Upper lobe of right lung (tissue), 1 donor: ENCODE data around the gene BTAF1. TPM values are rescaled to one million over a fixed set of nuclear protein-coding genes. Genes with fewer than 3 reads are reported as not detected.

Experiments
- ATAC-seq: fragments of 200-7000 bp; cut with Tn5 transposase; one replicate; pipeline ENCODE4 v1.9.1; 2020; ENCODE audit warnings: mild to moderate bottlenecking, moderate library complexity
- DNase-seq: peaks from one replicate; pipeline ENCODE4 v3.0.0-alpha.2; 2020
- H3K27ac ChIP-seq: fragments of 200-600 bp; one replicate; pipeline ENCODE4 v1.8.0; 2022
- H3K27me3 ChIP-seq: fragments of 200-600 bp; one replicate; pipeline ENCODE4 v1.8.0; 2022; ENCODE audit warnings: mild to moderate bottlenecking
- H3K36me3 ChIP-seq: fragments of 200-600 bp; one replicate; pipeline ENCODE4 v1.8.0; 2022
- H3K4me1 ChIP-seq: fragments of 200-600 bp; one replicate; pipeline ENCODE4 v1.8.0; 2022
- H3K4me3 ChIP-seq: fragments of 200-600 bp; one replicate; pipeline ENCODE4 v1.8.0; 2022; ENCODE audit warnings: mild to moderate bottlenecking
- H3K9me3 ChIP-seq: fragments of 200-600 bp; one replicate; pipeline ENCODE4 v1.8.0; 2022
- intact Hi-C: fragments of 100-400 bp; cut with DNase I; formaldehyde crosslinking; loops from one replicate; pipeline ENCODE4 v1.11.0; 2022
- total RNA-seq: library from RNA; stranded (reverse); fragmentation: NEBNext Ultra II Directional; extraction: Animal tissue kit (Norgen Biotek cat#: 25700); gene quantifications from one replicate; pipeline ENCODE4 v1.2.1, GENCODE V29; 2021
- TF ChIP-seq, protein P1 (sequence below): fragments of 200-600 bp; IDR thresholded peaks from one replicate; pipeline ENCODE4 v1.8.0; 2022; ENCODE audit warnings: antibody characterized with exemption
- donor health status: DM: no; HTN: yes; CAD: no; lungs with severe emphysema.

BTAF1 gene
- total RNA-seq, 1 donor from 2014 or later: 28.6 TPM

DNA sequence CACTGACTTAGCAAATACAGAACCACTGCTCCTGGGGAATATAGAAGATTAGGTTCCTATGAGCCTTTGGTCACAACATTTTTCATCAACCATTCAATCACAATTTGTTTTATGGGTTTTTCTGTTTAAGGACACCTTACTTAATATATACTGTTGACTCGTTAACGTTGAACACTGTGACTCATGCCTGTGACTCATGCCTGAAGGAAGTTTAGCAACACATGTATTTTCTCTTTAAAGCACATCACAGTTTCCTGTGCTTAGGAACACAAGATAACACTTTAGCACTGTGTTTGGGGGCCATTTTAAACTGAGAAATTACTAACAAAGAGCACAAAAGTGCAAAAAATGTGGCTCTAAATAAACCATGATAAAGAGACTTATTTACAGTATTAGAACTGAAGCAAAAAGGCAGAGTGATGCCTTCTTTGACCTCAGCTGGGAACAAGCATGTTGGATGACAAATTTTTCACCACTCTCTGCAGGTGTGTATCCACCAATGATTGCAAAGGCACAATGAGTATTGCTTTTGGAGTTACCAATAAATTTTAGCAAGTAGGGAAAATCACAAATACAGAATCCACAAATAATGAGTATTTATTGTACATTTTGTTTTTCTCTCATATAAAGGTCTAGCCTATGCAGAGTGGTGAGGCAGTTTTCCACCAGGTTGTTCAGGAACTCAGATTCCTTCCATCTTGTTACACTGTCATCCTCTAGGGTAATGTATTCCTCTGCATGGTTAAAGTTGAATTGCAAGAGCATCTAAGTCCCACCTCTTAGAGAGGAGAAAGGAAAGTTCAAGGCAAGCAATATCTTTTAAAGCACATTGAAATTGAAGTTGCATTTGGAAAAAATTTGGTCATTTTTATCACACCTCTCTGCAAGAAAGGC lies 21.5 kb upstream of the BTAF1 start:
- DNase-seq (no peak), ATAC-seq (peak; percentile 91)
- no peaks in the 10 kb centered on the region for H3K4me1 ChIP-seq
- H3K27ac ChIP-seq: no peak overlapping the region
- TF ChIP-seq, protein P1, sequence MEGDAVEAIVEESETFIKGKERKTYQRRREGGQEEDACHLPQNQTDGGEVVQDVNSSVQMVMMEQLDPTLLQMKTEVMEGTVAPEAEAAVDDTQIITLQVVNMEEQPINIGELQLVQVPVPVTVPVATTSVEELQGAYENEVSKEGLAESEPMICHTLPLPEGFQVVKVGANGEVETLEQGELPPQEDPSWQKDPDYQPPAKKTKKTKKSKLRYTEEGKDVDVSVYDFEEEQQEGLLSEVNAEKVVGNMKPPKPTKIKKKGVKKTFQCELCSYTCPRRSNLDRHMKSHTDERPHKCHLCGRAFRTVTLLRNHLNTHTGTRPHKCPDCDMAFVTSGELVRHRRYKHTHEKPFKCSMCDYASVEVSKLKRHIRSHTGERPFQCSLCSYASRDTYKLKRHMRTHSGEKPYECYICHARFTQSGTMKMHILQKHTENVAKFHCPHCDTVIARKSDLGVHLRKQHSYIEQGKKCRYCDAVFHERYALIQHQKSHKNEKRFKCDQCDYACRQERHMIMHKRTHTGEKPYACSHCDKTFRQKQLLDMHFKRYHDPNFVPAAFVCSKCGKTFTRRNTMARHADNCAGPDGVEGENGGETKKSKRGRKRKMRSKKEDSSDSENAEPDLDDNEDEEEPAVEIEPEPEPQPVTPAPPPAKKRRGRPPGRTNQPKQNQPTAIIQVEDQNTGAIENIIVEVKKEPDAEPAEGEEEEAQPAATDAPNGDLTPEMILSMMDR: no peak
- H3K4me3 ChIP-seq: no peak overlapping the region
- intact Hi-C loops: no loop called here
- no peaks in the 10 kb centered on the region for H3K9me3 ChIP-seq
- H3K27me3 ChIP-seq: no peaks in the 10 kb centered on the region
- H3K36me3 ChIP-seq: no peaks in the 10 kb centered on the region

DNA sequence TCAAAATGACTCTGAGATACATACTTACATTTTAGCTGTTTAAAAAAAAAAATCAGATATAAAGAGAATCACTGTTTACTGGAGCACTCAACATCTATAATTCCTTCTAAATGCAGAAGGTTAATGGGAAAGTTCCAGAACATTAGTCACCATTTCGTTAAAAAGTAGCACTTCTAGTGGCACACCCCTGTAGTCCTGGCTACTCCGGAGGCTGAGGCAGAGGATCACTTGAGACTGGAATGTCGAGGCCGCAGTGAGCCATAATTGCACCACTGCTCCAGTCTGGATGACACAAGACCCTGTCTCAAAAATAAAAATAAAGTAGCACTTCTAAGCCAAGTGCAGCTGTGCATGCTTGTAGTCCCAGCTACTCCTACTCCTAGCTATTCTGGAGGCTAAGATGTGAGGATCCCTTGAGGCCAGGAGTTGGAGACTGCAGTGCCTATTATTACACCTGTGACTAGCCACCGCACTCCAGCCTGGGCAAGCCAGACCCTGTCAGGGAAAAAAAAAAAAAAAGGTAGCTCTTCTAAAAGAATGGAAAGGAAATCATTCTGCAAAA lies 16.5 kb upstream of the BTAF1 start:
- Histone ChIP-seq H3K27ac (no peak overlapping the region), H3K4me3 (no peak overlapping the region), H3K9me3 (no peaks in the 10 kb centered on the region), H3K4me1 (peaks cover 8% of the 10 kb centered on the region), H3K36me3 (no peaks in the 10 kb centered on the region), H3K27me3 (no peaks in the 10 kb centered on the region)
- TF ChIP-seq, protein P1: no peak
- DNase-seq (no peak), ATAC-seq (no peak)
- intact Hi-C loops: no loop called here

DNA sequence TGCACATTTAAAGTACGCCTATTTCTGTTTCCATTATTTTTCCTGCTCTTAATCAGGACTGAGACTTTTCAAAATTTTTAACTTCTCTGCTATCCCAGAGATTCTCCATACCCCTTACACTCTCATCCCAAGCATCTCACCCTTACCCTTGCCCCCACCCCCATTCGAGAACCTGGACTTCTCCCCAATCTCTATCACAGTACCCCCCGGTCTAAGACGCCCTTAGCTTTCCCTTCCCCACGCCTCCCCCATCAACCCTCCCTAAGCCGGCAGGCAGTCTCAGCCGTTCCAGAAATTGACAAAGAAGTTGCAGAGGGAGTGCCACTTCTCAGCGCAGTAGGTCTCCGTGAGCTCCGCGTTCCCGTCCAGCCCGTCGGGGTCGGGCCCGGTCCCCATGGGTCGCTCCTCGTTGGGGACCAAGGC lies 15.6 kb upstream of the BTAF1 start:
- H3K27me3 ChIP-seq: no peaks in the 10 kb centered on the region
- no peaks in the 10 kb centered on the region for H3K36me3 ChIP-seq
- DNase-seq (no peak), ATAC-seq (no peak)
- TF ChIP-seq, protein P1: no peak
- no peaks in the 10 kb centered on the region for H3K9me3 ChIP-seq
- H3K4me1 ChIP-seq: peaks cover 8% of the 10 kb centered on the region
- peak overlapping the region; percentile 78 for H3K4me3 ChIP-seq
- peak overlapping the region; percentile 64 for H3K27ac ChIP-seq
- intact Hi-C loops: no loop called here

DNA sequence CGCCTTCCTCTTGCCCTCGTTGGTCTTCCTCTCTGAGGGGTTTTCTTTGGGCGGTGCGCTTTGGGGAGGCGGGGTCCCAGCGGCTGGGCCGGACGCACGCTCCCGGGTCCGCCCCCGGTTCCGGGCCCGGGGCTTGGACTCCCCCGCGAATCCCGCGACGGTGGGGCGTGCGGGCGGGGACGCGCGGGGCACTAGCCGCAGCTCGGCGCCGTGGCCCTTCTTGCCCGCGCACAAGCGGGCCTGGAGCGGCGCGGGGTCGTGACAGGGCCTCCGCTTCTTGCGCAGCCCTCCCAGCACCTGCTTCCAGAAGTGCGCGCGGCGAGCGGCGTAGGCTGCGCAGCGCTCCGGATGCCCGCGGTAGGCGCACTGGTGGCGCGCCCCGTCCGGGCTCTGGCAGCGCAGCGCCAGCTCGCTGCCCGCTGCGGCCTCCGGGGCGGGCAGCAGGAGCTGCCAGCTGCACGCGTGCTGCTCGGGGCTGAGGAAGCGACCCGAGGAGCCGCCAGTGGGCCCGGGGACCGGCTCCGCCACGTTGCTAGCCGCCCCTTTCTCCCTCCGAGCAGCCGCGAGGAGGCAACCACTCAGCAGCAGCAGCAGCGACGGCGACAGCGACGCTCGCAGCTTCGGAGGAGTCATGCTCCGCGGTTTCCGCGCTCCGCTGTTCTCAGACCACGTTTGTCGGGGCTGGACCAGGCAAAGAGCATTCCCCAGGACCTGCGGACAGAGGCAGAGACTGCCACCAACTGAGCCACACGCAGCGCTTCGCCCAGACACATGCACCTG lies 15.0 kb upstream of the BTAF1 start:
- H3K27me3 ChIP-seq: no peaks in the 10 kb centered on the region
- ATAC-seq (peak; percentile 97), DNase-seq (peak; percentile 90)
- no peaks in the 10 kb centered on the region for H3K9me3 ChIP-seq
- peak overlapping the region; percentile 78 for H3K4me3 ChIP-seq
- TF ChIP-seq, protein P1: peak; percentile 55
- no peaks in the 10 kb centered on the region for H3K36me3 ChIP-seq
- peaks cover 8% of the 10 kb centered on the region for H3K4me1 ChIP-seq
- intact Hi-C loops: no loop called here
- peak overlapping the region; percentile 64 for H3K27ac ChIP-seq

DNA sequence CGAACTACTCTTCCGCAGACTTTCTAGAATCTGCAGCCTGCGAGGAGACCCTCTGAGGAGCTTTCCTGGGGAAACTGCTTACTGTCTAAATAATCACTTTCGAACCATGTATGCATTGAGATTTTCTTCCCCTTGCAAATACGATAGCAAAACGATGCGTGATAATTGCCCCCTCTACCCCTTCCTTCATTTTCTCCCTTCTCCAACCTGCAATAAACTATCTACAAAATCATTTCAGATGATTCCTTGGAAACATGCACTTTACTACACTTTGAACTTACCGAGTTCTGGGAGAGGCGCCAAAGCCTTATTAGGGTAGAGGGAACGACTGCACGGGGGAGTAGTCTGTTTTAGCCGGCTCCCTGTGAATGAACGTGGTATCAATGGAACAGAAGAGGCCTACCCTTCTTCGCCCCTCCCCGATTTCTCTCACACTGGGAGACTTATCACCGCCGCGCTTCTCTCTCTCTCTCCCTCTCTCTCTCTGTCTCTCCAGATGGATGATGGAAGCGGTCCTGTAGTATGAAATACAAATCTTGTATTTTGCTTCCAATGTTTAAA lies 14.4 kb upstream of the BTAF1 start, which contains the start of gene FGFBP3:
Gene FGFBP3 (minus strand): TSS at position 370 of the 561 bp plus-strand sequence. CDS start 517 bp downstream, outside the sequence.
- DNase-seq: no peak

More for the DNA sequence above, 14.4 kb upstream of the BTAF1 start, which contains the start of gene FGFBP3:
- H3K4me3 ChIP-seq: peak within 1 kb of the TSS; percentile 78
- H3K4me1 ChIP-seq: peaks cover 8% of the 10 kb centered on the region
- H3K27me3 ChIP-seq: no peaks in the 10 kb centered on the region
- ATAC-seq: no peak
- H3K9me3 ChIP-seq: no peaks in the 10 kb centered on the region
- TF ChIP-seq, protein P1: no peak
- intact Hi-C loops: no loop called here
- H3K36me3 ChIP-seq: no peaks in the 10 kb centered on the region
- H3K27ac ChIP-seq: peak within 1 kb of the TSS; percentile 64
